Caco-2 (cell line): ENCODE measurements around the gene ASGR2. TPM values are rescaled to one million over a fixed set of nuclear protein-coding genes. Genes with fewer than 3 reads are reported as not detected.

Source experiments
- BruUV-seq: library from RNA; stranded (reverse); fragments of 400-500 nt; replicated peaks from 2 replicates; lab custom pipeline; 2021; lab: Mats Ljungman, UMichigan
- CTCF ChIA-PET: fragments of 300-600 bp; sonication (Branson Sonifier 250); formaldehyde crosslinking; loops from one replicate; lab custom pipeline; 2022; ENCODE audit warnings: antibody characterized with exemption; lab: Charles Lee
- POLR2A ChIA-PET: fragments of 300-600 bp; sonication (Branson Sonifier 250); formaldehyde crosslinking; loops from one replicate; lab custom pipeline; 2022; ENCODE audit warnings: antibody characterized with exemption; lab: Charles Lee
- DNase-seq, 2 experiments: peaks; one replicate each; pipeline versions ENCODE4 v3.0.0 to v3.0.0-alpha.2; 2020 to 2022
- H3K27me3 ChIP-seq: replicated peaks from 2 replicates; pipeline ENCODE4 v1.6.0; 2011; ENCODE audit warnings: low read length; ENCODE audit not compliant: control insufficient read depth, insufficient read depth
- H3K36me3 ChIP-seq: 2 replicates; pipeline ENCODE4 v1.5.1; 2011; ENCODE audit warnings: low read length; ENCODE audit not compliant: control insufficient read depth, insufficient read depth
- H3K4me1 ChIP-seq: fragments of 250-450 bp; sonication (Bioruptor Pico); 2 replicates; pipeline ENCODE4 v1.5.1; 2020; ENCODE audit warnings: mild to moderate bottlenecking
- H3K4me3 ChIP-seq: 2 replicates; pipeline ENCODE4 v1.5.1; 2011; ENCODE audit warnings: low read depth, mild to moderate bottlenecking, control low read depth, low read length
- H3K9me3 ChIP-seq: fragments of 250-450 bp; sonication (Bioruptor Pico); 2 replicates; pipeline ENCODE4 v1.5.1; 2020; ENCODE audit warnings: mild to moderate bottlenecking, moderate library complexity
- H3K27ac Mint-ChIP-seq: one replicate; pipeline ENCODE4 v1.8.0; 2022; ENCODE audit warnings: mixed read lengths; ENCODE audit not compliant: unreplicated experiment
- H3K27me3 Mint-ChIP-seq: one replicate; pipeline ENCODE4 v1.8.0; 2022; ENCODE audit warnings: mixed read lengths; ENCODE audit not compliant: insufficient read depth, unreplicated experiment
- H3K36me3 Mint-ChIP-seq: one replicate; pipeline ENCODE4 v1.8.0; 2022; ENCODE audit warnings: mild to moderate bottlenecking, mixed read lengths; ENCODE audit not compliant: insufficient read depth, unreplicated experiment
- H3K4me1 Mint-ChIP-seq: one replicate; pipeline ENCODE4 v1.8.0; 2022; ENCODE audit warnings: low read depth, mixed read lengths; ENCODE audit not compliant: unreplicated experiment
- H3K4me3 Mint-ChIP-seq: one replicate; pipeline ENCODE4 v1.8.0; 2022; ENCODE audit warnings: mild to moderate bottlenecking, moderate library complexity, mixed read lengths; ENCODE audit not compliant: unreplicated experiment
- H3K9me3 Mint-ChIP-seq: one replicate; pipeline ENCODE4 v1.8.0; 2022; ENCODE audit warnings: mixed read lengths; ENCODE audit not compliant: unreplicated experiment
- CTCF ChIP-seq, 2 experiments: fragments of 200-600 bp in 1 of 2; IDR thresholded peaks; 1 replicate in 1 of 2; 2 replicates in 1 of 2; pipeline versions ENCODE4 v1.5.1 to v1.8.0; 2011 to 2022; ENCODE audit warnings: antibody characterized with exemption in 1 of 2, control low read depth in 1 of 2, inconsistent platforms in 1 of 2, low read depth in 1 of 2, low read length in 1 of 2, mild to moderate bottlenecking in 1 of 2, moderate library complexity in 1 of 2; ENCODE audit not compliant: insufficient read depth in 1 of 2, severe bottlenecking in 1 of 2, unreplicated experiment in 1 of 2
- intact Hi-C: fragments of 100-400 bp; cut with micrococcal nuclease; formaldehyde crosslinking; loops from one replicate; pipeline ENCODE4 v1.10.0; 2022; ENCODE audit not compliant: unreplicated experiment
- total RNA-seq: library from RNA; stranded (reverse); gene quantifications from 2 replicates; pipeline ENCODE4 v1.2.3, GENCODE V29; 2022

ASGR2 gene
- total RNA-seq, 1 experiment from 2014 or later, result 12.8 TPM

DNA sequence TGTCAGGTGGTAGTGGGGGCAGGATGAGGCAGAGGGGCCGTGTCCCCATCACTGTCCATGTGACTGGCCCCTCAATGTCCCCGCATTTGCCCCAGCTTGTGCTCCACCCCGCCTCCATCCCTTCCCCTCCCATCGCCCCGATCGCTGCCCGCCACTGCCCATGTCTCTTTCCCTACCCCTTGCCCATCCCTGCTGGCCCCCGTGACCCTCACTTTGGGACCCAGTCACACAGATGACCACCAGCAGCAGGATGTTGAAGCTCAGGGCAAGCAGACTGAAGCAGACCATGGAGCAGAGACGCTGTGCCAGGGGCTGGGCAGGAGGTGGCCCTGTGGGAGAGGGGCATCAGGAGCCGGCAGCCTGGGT, 6.1 kb downstream of the ASGR2 start:
- H3K4me3 Mint-ChIP-seq, result no peak overlapping the region
- Histone ChIP-seq H3K9me3 (no peaks in the 10 kb centered on the region), H3K4me3 (no peak overlapping the region), H3K27me3 (no peaks in the 10 kb centered on the region), H3K4me1 (peaks cover 3% of the 10 kb centered on the region), H3K36me3 (no peaks in the 10 kb centered on the region; the same call in 1 of the 2 replicates)
- DNase-seq, result no peak
- intact Hi-C loops, result no loop called here
- H3K9me3 Mint-ChIP-seq, result no peaks in the 10 kb centered on the region
- H3K27ac Mint-ChIP-seq, result no peak overlapping the region
- ChIA-PET POLR2A (no interaction called here), CTCF (no interaction called here)
- H3K36me3 Mint-ChIP-seq, result no peaks in the 10 kb centered on the region
- TF ChIP-seq CTCF (IDR thresholded peaks at IDR 0.05; ENCODE audit: insufficient read depth in 1 of 2, low read depth in 1 of 2, low read length in 1 of 2, severe bottlenecking in 1 of 2, unreplicated experiment in 1 of 2), result no peak
- peaks cover 17% of the 10 kb centered on the region for H3K4me1 Mint-ChIP-seq
- H3K27me3 Mint-ChIP-seq, result no peaks in the 10 kb centered on the region
- BruUV-seq, result no TSS peak

DNA sequence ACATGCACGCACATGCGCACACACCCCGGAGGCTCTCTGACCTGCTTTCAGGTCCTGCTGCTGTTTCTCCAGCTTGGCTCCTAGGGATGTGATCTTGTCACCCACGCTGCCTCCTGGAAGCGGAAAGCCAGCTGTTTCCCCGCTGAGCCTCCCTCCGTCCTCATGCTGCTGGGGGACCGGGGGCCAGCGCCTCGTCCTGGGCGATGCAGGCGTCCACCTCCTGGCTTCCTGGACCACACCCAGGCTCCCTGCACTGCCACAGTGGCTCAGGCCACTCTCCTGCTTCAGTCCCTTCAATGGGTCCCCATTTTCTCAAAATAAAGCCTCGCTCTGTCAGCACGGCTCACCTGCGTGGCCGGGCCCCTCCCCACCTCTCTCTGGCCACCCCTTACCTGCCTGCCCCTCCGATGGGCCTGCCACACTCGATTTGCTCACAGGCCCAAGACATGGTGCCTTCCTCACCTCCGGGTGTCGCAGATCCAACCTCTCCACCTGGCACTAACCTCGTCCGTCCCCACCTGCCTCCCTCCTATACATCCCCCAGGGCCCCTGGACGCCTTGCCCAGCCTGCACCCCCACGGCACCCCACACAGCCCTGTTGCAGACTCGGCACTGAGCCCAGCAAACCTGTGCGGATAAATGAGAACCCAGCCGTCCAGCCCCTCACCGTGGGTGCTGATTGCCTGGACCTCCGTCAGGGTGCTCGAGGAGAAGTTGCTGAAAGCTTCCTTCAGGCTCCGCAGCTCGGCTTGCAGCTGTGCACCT, 6.6 kb downstream of the ASGR2 start:
- DNase-seq, result no peak
- POLR2A ChIA-PET, result no interaction called here
- no peaks in the 10 kb centered on the region for H3K36me3 Mint-ChIP-seq
- no peaks in the 10 kb centered on the region for H3K4me1 ChIP-seq
- no peak overlapping the region for H3K4me3 Mint-ChIP-seq
- intact Hi-C loops, result no loop called here
- CTCF ChIA-PET, result no interaction called here
- H3K27ac Mint-ChIP-seq, result no peak overlapping the region
- H3K4me1 Mint-ChIP-seq, result peaks cover 22% of the 10 kb centered on the region
- no peaks in the 10 kb centered on the region for H3K9me3 Mint-ChIP-seq
- H3K36me3 ChIP-seq, result no peaks in the 10 kb centered on the region; the same call in 1 of the 2 replicates
- no peak overlapping the region for H3K4me3 ChIP-seq
- BruUV-seq, result no TSS peak
- no peaks in the 10 kb centered on the region for H3K27me3 ChIP-seq
- no peak for TF ChIP-seq CTCF (IDR thresholded peaks at IDR 0.05; ENCODE audit: insufficient read depth in 1 of 2, low read depth in 1 of 2, low read length in 1 of 2, severe bottlenecking in 1 of 2, unreplicated experiment in 1 of 2)
- H3K9me3 ChIP-seq, result no peaks in the 10 kb centered on the region
- no peaks in the 10 kb centered on the region for H3K27me3 Mint-ChIP-seq

GRCh38 chr17:7107012-7107754, 7.4 kb downstream of the ASGR2 start:
- intact Hi-C loops, result no loop called here
- no TSS peak for BruUV-seq
- no peaks in the 10 kb centered on the region; the same call in 1 of the 2 replicates for H3K36me3 ChIP-seq
- Mint-ChIP-seq H3K27ac (no peak overlapping the region), H3K4me3 (no peak overlapping the region), H3K4me1 (peaks cover 22% of the 10 kb centered on the region), H3K27me3 (no peaks in the 10 kb centered on the region), H3K36me3 (no peaks in the 10 kb centered on the region), H3K9me3 (no peaks in the 10 kb centered on the region)
- DNase-seq, result no peak
- ChIA-PET POLR2A (no interaction called here), CTCF (no interaction called here)
- H3K4me3 ChIP-seq, result no peak overlapping the region
- H3K4me1 ChIP-seq, result no peaks in the 10 kb centered on the region
- no peak for TF ChIP-seq CTCF (IDR thresholded peaks at IDR 0.05; ENCODE audit: insufficient read depth in 1 of 2, low read depth in 1 of 2, low read length in 1 of 2, severe bottlenecking in 1 of 2, unreplicated experiment in 1 of 2)
- H3K27me3 ChIP-seq, result no peaks in the 10 kb centered on the region
- H3K9me3 ChIP-seq, result no peaks in the 10 kb centered on the region
